GM19455 (cell line): ENCODE results near the gene LRFN2.

ENCODE experiments used
- ATAC-seq: cut with Tn5 transposase; IDR thresholded peaks from one replicate; pipeline ENCODE4 v1.9.1; 2021; ENCODE audit not compliant: unreplicated experiment

Gene LRFN2

DNA sequence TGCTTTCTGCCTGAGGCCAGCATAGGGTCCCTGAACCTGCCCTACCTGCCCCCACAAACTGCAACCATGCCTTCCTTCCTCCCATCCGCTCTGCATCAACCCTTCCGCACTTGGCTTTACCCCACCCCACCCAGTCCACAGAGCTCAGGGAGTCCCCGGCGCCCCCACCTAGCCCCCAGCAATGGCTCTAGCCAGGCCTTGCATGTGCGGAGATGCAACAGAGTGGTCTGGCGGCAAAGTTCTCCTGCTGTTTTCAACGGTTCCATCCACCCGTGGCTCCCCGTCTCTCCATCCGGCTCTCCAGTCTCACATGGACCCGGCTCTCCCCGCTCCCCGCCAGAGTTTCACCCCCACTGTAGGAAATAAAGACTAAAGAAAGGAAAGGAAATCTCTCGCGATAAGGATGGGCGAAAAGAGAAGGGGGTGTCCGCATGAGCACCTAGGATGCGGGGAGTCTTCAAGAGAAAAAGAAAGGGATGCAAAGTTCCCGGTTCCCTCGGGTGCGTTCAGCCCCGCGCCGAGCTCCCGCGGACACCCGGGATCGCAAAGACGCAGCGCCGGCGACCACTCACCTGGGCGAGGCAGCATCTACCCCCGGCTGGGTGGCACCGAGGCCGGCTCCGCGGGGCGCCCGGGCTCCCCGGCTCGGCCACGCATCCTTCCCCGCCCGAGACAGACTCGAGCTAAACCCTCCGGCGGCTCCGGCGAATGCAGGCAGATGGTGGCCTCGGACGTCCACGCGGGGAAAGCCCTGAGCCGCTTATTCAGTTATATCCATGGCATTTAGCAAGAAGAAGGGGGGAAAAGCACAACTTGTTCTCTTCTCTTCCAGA lies 579 bp downstream of the LRFN2 start:
- no peak for ATAC-seq

DNA sequence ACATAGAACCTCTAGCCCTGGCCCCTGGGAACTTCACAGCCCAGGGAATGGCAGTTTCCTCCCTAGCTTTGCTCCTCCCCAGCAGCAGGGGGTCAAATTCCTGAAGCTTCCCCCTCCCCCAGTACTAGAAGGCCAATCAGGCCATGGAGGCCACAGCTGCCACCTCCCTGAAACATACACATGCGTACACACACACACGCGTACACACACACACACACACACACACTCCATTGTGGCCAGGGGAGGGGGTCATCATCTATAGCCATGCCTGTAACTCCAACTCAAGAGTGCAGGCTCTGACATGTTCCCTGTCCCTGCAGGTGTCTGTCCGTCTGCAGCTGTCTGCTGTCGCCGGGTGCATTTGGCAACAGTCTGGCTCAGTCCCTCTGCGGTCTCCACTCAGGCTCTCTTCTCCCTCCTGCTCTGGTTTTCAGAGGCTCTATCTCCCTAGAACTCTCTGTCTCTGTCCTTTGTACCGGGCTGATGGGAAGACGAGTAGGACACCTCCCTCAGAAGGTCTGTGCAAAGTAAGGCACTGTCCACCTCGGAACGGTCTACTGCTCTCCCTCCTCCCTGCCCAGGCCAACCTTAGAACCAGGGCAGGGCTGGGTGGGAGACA lies 1.4 kb downstream of the LRFN2 start:
- ATAC-seq = no peak

GRCh38 chr6:40585223-40585622 lies 1.9 kb downstream of the LRFN2 start:
- ATAC-seq = no peak

DNA sequence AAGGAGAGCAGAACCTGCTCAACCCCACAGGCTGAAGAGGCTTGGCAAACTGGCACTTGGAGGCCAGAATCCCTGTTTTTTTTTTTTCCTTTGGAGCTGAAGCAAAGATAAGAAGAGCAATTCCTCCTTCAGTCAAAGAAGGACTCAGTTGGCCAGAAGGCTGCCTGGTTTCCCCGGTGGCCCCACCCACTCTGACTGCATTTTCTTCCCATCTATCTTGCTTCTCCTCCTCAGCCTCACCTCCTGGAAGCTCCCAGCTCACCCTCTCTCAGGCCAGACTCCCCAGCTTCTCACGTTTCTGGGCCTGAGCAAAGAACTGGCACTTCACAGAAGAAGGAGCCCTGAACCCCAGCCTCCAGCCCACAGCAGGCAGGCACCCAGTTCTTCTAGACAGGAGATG lies 2.4 kb downstream of the LRFN2 start:
- no peak for ATAC-seq

GRCh38 chr6:40583709-40584108 lies 3.5 kb downstream of the LRFN2 start:
- no peak for ATAC-seq

- no peak for ATAC-seq
Observed at GRCh38 chr6:40582892-40583291, 4.3 kb downstream of the LRFN2 start.

DNA sequence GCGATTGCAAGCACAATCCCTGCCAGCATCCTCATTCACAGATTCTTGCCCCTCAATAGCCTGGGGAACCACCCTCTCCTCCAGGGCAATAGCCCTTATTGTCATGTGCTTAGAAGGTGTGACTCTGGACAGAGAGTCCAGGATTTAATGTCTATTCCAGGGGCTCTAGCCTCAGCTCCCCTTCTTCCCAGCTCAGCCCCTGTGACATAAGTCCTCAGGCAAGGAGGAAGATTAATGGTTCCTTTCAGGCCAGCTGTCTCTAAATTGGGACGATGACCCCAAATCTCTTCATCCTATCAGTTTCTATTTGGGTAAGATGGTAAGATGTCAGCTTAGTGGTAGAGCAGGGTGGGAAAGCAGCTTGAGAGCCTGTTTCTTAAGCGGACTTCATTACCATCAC lies 8.1 kb downstream of the LRFN2 start:
- ATAC-seq = no peak

DNA sequence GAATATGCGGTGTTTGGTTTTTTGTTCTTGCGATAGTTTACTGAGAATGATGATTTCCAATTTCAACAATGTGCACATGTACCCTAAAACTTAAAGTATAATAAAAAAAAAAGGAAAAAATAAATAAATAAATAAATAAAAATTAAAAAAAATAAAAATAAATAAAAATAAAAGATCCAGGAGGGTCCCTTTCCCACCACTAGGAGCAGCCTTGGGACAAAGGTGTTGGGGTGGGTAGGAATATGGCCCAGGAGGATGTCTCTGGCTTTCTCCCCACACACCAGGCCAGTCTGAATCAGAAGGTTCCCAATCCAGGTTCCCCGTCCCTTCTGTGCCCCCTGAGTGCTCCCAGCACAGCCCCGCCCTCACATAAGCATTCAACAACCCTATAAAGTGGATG lies 9.5 kb downstream of the LRFN2 start:
- no peak for ATAC-seq

GRCh38 chr6:40573221-40573620 lies 13.9 kb downstream of the LRFN2 start:
- no peak for ATAC-seq

DNA sequence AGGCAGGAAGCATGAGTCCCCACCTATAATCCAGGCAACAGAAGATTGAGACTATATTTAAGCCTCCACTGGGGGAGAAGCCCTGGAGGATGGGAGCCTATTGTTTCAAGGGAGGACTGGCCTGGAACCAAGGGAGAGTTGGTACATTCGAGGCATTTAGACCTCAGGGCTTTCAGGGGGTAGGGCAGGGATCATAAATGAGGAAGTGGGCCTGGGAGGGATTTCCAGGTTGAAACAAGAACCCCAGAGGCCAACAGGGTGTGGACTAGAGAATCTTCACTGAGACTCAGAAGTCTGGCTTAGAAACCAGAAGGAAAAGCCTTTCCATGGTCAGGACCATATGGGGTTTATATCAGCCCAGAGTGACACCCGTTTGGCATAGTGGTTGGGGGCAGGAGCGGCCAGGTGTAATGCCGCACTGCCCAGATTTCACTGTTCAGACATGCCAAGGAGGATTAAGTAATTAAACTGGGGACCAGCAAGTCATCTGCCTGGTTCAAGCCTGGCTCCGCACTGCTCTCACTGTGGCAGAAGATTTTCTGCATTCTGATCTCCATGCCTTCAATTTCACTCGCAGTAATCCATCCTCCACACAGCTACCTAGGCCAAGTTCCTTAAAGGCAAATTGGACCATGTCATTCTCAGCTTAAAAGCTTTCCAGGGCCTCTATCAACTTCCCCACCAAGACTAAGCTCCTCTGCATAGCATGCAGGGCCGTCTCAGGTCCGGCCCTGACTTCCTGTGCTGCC lies 17.8 kb downstream of the LRFN2 start:
- ATAC-seq = no peak

DNA sequence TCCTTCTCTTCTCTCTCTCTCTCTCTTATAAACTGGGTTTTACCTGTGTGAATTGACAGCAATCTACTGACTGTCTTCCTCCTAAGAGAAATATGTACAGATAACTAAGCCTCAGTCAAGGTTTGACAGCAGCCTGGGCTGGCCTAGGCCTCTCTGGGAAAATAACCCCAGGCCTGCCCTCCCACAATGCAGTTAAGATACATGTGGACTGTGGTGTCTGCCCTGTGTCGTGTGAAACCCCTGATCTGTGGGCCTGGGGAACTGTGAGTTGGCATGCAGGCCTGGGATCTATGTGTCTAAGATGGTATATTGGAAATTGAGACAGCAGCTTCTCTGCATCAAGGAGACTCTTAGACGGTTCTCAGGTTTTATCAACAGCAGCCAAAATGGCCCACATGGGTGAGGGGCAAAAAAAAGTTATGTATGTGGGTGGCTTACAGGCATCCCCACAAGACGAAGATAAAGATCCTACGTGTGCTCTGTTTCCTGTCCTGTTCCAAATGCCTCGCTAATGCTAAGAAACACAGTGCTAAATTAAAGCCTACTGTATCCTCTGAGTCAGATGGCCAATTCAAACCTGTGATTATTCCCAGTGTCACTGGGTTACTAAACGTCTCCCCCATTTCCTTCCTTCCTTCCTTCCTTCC lies 19.0 kb downstream of the LRFN2 start:
- no peak for ATAC-seq

GRCh38 chr6:40563111-40563510 lies 24.1 kb downstream of the LRFN2 start:
- no peak for ATAC-seq

DNA sequence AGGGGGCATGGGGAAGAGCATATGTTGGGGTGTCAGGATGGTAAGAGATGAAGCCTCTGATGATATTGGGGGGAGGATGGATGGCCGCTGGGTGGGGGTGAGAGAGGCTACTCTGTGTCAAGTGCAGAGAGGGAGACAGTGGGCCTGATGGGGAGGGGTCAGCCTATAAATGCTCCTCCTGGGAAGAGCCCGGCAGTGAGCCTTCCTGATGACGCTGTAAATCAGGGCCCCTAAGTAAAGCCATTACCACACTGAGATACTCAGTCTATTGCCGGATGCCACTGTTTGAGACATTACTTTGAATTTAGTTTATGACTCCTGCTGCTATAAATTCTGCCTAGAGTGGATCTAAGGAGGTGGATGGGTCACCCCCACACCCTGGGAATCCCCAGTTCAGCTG lies 28.1 kb downstream of the LRFN2 start:
- ATAC-seq = no peak

- ATAC-seq = no peak
Observed at GRCh38 chr6:40558102-40558501, 29.1 kb downstream of the LRFN2 start.

DNA sequence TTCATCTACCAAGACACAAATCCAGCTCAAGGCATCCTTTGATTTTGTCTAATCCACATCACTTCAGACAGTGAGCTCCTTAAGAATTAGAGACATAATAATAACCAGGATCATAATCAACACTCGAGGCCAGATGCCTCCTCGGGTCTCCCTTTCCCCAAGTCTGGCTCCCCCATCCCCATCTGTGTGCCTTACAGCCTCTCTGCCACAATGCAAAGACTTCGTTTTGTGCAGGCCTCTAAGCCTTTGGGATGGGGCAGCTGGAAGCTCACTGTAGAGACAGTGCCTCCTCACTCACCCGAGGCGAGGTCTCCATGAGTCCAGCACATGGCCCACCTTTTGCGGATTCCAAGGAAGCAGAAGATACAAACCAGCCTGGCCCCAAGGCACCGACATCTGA lies 30.3 kb downstream of the LRFN2 start:
- no peak for ATAC-seq

GRCh38 chr6:40556023-40556422 lies 31.1 kb downstream of the LRFN2 start:
- ATAC-seq = no peak

DNA sequence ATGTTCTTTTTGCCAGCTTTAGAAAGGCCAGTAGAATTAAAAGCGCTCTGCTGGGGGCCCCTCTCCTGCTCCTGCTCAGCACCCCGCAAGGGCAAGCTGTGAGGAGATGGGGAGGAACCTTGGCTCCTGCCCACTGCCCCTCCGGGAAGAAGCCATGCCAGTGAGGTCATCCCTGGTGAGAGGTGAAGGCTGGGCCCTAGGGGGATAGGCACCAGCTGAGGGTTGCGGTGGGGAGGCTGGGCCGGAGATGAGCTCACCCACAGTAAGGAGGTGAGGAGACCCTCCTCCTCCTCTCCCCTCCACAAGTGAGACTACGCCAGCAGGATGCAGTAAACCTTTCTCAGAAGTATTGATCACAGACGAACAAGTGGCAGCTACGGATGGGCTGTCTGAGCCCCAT lies 32.1 kb downstream of the LRFN2 start:
- no peak for ATAC-seq

- ATAC-seq = no peak
Observed at GRCh38 chr6:40552941-40553340, 34.2 kb downstream of the LRFN2 start.

- ATAC-seq = no peak
Observed at GRCh38 chr6:40551966-40552505, 35.1 kb downstream of the LRFN2 start.

DNA sequence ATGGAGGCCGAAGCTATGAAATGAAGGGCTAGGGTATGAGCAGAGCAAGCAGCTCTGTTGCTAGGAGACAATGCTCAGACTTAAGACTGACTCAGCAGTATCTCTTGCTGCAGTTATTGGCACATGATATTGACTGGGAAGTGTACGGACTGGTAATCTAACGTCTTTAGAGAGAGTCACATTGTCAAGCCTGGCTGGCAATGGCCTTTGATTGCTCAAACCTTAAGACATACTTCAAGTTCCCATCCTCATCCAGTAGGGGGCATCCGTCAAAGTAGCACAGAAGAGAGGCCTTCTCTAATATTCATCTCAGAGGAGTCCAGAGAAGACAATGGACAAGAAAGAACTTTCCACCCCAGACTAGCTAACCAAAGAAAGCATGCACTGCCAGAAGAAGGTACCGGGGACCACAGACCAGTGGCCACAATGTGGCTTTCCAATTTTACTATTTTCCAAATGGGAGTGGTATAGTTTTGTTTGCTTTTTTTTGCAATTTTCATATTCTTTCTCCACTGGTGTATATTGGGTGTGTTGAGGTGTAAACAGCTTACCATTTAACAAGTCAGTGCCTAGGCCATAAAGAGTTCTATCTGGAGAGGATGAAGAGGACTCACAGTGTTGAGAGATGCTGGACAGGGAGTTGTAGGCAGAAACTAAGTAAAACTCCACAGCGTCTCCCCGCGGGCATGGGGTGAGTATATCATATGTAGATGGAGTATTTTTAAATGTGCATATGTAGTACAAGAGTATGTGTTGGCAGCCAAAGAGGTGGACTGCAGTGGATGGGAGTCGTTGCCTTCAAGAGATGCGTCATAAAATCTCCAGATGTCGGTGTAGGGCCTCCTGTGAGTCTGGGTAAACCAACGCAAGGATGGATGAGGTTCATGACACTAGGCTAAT lies 36.7 kb downstream of the LRFN2 start:
- no peak for ATAC-seq
